NB4 (cell line): ENCODE results near the gene ADGRF4.
A peak's percentile ranks its signal among the peaks of the same experiment; 100 is the strongest.

Source experiments
- DNase-seq: peaks from one replicate; pipeline ENCODE4 v3.0.0; 2010; ENCODE audit warnings: low read depth
- H3K4me3 ChIP-seq: one replicate; pipeline ENCODE4 v1.5.1; 2011; ENCODE audit warnings: mild to moderate bottlenecking, low read depth, low read length, moderate library complexity
- CTCF ChIP-seq: IDR thresholded peaks from one replicate; pipeline ENCODE4 v1.5.1; 2012; ENCODE audit warnings: low read depth, low read length
- MAX ChIP-seq: IDR thresholded peaks from 2 replicates; pipeline ENCODE4 v1.6.1; 2011; ENCODE audit warnings: low read depth, low read length
- MYC ChIP-seq: IDR thresholded peaks from 2 replicates; pipeline ENCODE4 v1.6.1; 2011; ENCODE audit warnings: low read depth, low read length
- POLR2A ChIP-seq: IDR thresholded peaks from 2 replicates; pipeline ENCODE4 v1.6.1; 2011; ENCODE audit warnings: mild to moderate bottlenecking; ENCODE audit not compliant: insufficient read length; ENCODE audit errors: extremely low read depth

Gene ADGRF4

GRCh38 chr6:47718571-47718970, 20.2 kb downstream of the ADGRF4 start:
- no peak for DNase-seq
- TF ChIP-seq MYC (no peak), CTCF (no peak), POLR2A (no peak), MAX (no peak)
- H3K4me3 ChIP-seq, result no peak overlapping the region

GRCh38 chr6:47721189-47721588, 22.8 kb downstream of the ADGRF4 start:
- DNase-seq, result no peak
- TF ChIP-seq CTCF (no peak), MAX (no peak), POLR2A (no peak), MYC (no peak)

GRCh38 chr6:47722194-47722593, 23.8 kb downstream of the ADGRF4 start:
- peak; percentile 69 for DNase-seq
- TF ChIP-seq CTCF (no peak), MAX (no peak), MYC (no peak), POLR2A (no peak)
- no peak overlapping the region for H3K4me3 ChIP-seq

More at GRCh38 chr6:47721189-47721588, 22.8 kb downstream of the ADGRF4 start:
- H3K4me3 ChIP-seq, result no peak overlapping the region

GRCh38 chr6:47724300-47724699, 25.9 kb downstream of the ADGRF4 start:
- DNase-seq, result no peak
- no peak overlapping the region for H3K4me3 ChIP-seq
- no peak for TF ChIP-seq MAX
- no peak for TF ChIP-seq POLR2A
- no peak for TF ChIP-seq MYC
- no peak for TF ChIP-seq CTCF

GRCh38 chr6:47727391-47727790, 29.0 kb downstream of the ADGRF4 start:
- no peak overlapping the region for H3K4me3 ChIP-seq
- TF ChIP-seq MYC (no peak), CTCF (no peak), MAX (no peak), POLR2A (no peak)
- DNase-seq, result no peak

GRCh38 chr6:47729019-47729418, 30.6 kb downstream of the ADGRF4 start:
- TF ChIP-seq MAX (no peak), POLR2A (no peak), CTCF (no peak), MYC (no peak)
- H3K4me3 ChIP-seq, result no peak overlapping the region
- no peak for DNase-seq
